ENCODE results near the gene NR3C1. TPM values are rescaled to one million over a fixed set of nuclear protein-coding genes. Genes with fewer than 3 reads are reported as not detected.

NR3C1 gene
- total RNA-seq, 2 experiments from 2014 or later, result 52.7 to 55.6 TPM

DNA sequence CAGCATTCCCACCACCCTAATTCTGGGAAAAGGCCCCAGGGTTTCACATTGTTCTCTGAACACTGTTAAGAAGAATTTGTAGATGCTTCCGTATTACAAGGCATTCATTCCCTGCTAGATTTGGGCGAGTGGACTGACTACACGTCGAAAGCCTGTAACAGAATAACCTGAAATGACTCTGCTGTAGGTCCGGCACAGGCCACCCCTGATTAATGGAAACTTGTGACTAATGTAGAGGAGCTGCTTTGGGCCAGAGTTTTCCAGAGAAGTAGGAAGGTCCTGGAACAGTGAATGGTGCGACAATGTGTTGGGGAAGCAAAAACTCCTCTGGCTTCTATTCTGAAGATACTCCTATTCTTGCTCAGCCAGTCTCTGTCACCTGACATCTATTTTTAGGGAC lies 87.6 kb downstream of the NR3C1 start:
- Mint-ChIP-seq H3K9me3 (no peaks in the 10 kb centered on the region), H3K27me3 (no peaks in the 10 kb centered on the region), H3K4me3 (no peak overlapping the region), H3K4me1 (ENCODE audit: low read depth) (peaks cover 57% of the 10 kb centered on the region), H3K36me3 (ENCODE audit: low read depth) (peaks cover 32% of the 10 kb centered on the region), H3K27ac (no peak overlapping the region)
- no peak for DNase-seq
- CTCF ChIA-PET, result no interaction called here
- TF ChIP-seq, protein P1, sequence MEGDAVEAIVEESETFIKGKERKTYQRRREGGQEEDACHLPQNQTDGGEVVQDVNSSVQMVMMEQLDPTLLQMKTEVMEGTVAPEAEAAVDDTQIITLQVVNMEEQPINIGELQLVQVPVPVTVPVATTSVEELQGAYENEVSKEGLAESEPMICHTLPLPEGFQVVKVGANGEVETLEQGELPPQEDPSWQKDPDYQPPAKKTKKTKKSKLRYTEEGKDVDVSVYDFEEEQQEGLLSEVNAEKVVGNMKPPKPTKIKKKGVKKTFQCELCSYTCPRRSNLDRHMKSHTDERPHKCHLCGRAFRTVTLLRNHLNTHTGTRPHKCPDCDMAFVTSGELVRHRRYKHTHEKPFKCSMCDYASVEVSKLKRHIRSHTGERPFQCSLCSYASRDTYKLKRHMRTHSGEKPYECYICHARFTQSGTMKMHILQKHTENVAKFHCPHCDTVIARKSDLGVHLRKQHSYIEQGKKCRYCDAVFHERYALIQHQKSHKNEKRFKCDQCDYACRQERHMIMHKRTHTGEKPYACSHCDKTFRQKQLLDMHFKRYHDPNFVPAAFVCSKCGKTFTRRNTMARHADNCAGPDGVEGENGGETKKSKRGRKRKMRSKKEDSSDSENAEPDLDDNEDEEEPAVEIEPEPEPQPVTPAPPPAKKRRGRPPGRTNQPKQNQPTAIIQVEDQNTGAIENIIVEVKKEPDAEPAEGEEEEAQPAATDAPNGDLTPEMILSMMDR (IDR thresholded peaks at IDR 0.05), result no peak
- no peak for ATAC-seq
- intact Hi-C loops (cut with micrococcal nuclease), result no loop called here
- POLR2A ChIA-PET, result no interaction called here

DNA sequence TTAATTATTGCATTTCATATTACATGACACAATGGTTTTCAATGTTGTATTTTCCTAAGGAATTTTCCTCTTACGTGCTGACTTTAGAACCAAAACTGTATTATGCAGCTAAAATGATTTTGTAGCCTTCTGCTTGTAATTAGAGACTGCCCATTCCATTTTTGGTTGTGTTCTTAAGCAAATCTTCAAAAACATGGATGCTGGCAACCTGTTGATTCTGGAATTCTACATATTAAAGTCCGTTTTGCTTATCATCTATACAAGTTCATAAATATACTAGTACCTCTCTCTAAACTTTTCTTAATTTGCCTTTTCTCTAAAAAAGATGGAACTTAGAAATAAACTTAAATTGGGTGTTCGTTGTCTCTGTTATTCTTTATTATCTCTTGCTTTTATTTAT lies 88.3 kb downstream of the NR3C1 start:
- DNase-seq, result no peak
- ChIA-PET CTCF (no interaction called here), POLR2A (no interaction called here)
- TF ChIP-seq, protein P1 (IDR thresholded peaks at IDR 0.05), result no peak
- Mint-ChIP-seq H3K27me3 (no peaks in the 10 kb centered on the region), H3K4me1 (ENCODE audit: low read depth) (peaks cover 56% of the 10 kb centered on the region), H3K9me3 (no peaks in the 10 kb centered on the region), H3K4me3 (no peak overlapping the region), H3K27ac (no peak overlapping the region), H3K36me3 (ENCODE audit: low read depth) (peaks cover 36% of the 10 kb centered on the region)
- no peak for ATAC-seq
- intact Hi-C loops (cut with micrococcal nuclease), result no loop called here

DNA sequence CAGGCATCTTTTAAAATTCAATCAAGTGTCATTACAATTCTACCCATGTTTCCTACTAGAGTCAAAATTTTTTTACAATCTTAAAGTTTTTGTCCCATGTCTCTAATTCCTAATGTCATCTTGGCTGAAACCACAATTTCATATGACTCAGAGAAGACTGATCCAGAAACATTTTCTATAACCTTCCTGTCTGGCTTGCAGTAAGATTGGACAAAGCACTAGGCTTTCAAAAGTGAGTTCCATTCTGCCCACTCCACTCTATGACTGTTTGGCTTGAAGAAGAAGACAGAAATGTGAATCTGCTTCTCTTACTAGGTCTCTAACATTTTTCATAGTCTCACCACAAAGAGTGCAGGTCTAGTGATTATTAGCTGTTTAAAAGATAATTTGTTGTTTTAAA lies 88.8 kb downstream of the NR3C1 start:
- Mint-ChIP-seq H3K4me1 (ENCODE audit: low read depth) (peaks cover 61% of the 10 kb centered on the region), H3K27me3 (no peaks in the 10 kb centered on the region), H3K36me3 (ENCODE audit: low read depth) (peaks cover 41% of the 10 kb centered on the region), H3K27ac (no peak overlapping the region), H3K9me3 (no peaks in the 10 kb centered on the region), H3K4me3 (no peak overlapping the region)
- ATAC-seq, result no peak
- intact Hi-C loops (cut with micrococcal nuclease), result no loop called here
- no peak for DNase-seq
- ChIA-PET CTCF (no interaction called here), POLR2A (no interaction called here)
- TF ChIP-seq, protein P1 (IDR thresholded peaks at IDR 0.05), result no peak

DNA sequence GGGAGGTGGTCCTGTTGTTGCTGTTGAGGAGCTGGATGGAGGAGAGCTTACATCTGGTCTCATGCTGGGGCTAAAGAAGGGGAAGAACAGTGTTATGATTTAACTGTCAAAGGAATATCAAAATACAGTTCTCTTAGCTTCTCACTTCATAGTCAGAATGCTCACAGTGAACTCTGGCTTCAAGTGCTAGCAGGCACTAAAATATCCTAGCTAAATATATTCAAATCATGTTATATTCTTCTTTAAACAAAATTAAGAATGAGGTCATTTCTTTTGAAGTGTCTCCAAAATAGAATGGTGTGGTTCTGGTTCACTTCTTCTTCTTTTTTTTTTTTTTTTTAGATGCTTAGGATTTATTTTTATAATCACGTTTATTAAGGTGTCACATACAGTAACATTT lies 89.4 kb downstream of the NR3C1 start:
- H3K4me1 Mint-ChIP-seq (ENCODE audit: low read depth), result peaks cover 60% of the 10 kb centered on the region
- H3K36me3 Mint-ChIP-seq (ENCODE audit: low read depth), result peaks cover 46% of the 10 kb centered on the region
- ATAC-seq (no peak), DNase-seq (no peak)
- H3K27ac Mint-ChIP-seq, result peak overlapping the region; percentile 80
- H3K9me3 Mint-ChIP-seq, result no peaks in the 10 kb centered on the region
- TF ChIP-seq, protein P1 (IDR thresholded peaks at IDR 0.05), result no peak
- ChIA-PET POLR2A (no interaction called here), CTCF (interaction anchor here (1.5 kb wide), 1 partner anchor 297 kb away, joined by 3 read pairs; no protein-coding TSS in a partner anchor)
- no peak overlapping the region for H3K4me3 Mint-ChIP-seq
- intact Hi-C loops (cut with micrococcal nuclease), result no loop called here
- no peaks in the 10 kb centered on the region for H3K27me3 Mint-ChIP-seq

DNA sequence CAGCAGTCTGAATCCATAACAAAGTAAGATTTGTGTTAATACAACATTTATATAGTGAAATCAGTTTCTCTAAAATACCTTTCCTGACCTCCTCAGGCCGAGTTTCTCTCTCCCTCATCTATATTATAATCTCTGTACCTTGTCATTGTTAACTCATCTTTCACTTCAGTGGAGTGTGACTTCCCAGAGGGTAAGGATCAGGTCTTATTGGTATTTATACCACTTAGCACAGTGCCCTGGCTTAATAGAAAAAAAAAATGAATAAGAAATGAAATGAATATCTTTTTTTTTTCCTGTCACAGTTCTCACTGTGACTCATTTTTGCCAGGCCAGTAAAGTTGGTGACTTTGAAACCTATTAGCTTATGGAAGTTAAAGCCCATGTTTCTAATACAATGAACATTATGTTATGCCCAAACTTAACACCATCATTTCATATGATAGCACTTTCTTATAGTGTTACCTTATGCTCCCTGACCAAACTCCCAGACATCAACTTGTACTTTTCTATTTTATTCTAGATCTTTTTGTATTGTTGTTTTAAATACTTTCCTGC lies 90.1 kb downstream of the NR3C1 start:
- Mint-ChIP-seq H3K27me3 (no peaks in the 10 kb centered on the region), H3K4me1 (ENCODE audit: low read depth) (peaks cover 55% of the 10 kb centered on the region), H3K9me3 (no peaks in the 10 kb centered on the region), H3K36me3 (ENCODE audit: low read depth) (peaks cover 52% of the 10 kb centered on the region), H3K4me3 (no peak overlapping the region), H3K27ac (peak overlapping the region; percentile 80)
- ATAC-seq (peak; percentile 68), DNase-seq (no peak)
- CTCF ChIA-PET, result interaction anchor here (1.5 kb wide), 1 partner anchor 296 kb away, joined by 3 read pairs; no protein-coding TSS in a partner anchor
- TF ChIP-seq, protein P1 (IDR thresholded peaks at IDR 0.05), result no peak
- POLR2A ChIA-PET, result no interaction called here
- intact Hi-C loops (cut with micrococcal nuclease), result no loop called here
